ENCODE results near the gene TBCCD1. TPM values are rescaled to one million over a fixed set of nuclear protein-coding genes. Genes with fewer than 3 reads are reported as not detected.
"Not testable (repeated sequence)": the region's sequence is repeated elsewhere in the genome, so short reads cannot be mapped to it uniquely, and the experiment has no call there.

The TBCCD1 gene
- polyA plus RNA-seq, 4 donors = 3.2 to 15.6 (median 5.3) TPM

DNA sequence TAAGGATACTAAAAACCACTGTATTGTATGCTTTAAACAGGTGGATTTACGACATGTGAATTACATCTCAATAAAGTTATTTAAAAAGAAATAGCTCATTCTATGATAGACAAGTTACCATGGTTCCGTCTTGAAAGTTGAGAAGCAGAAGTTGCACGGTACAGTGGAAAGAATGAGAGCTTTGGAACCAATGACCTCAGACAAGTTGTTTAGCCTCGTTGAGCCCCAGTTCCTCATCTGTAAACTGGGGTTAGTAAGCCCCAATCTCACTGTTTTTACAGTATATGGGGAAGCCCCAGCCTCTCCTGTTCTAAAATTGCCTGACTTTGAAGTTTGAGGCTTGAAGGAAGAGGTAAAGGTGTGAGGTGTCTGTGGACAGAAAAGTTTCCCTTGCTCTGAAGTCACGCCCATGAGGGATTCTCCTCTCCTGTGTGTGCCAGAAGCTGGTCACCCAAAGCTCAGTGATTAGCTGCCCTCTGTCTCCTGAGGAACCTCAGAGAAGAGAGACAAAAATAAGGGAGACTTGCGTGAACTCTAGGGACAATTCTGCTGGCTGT lies 32.9 kb downstream of the TBCCD1 start:
- WGBS, 3 donors = 67 to 78% (median 72%) methylated on average over 6 of the region's 6 CpGs
- H3K9me3 ChIP-seq (ENCODE audit: control insufficient read depth in 2 of 2, insufficient read depth in 1 of 2, low read depth in 1 of 2, low read length in 1 of 2) = no peaks in the 10 kb centered on the region
- DNase-seq (no peak), FAIRE-seq (no peak)
- no peak overlapping the region for H3K27ac ChIP-seq (ENCODE audit: low read depth in 1 of 3, low read length in 2 of 3)
- H3K27me3 ChIP-seq (ENCODE audit: control insufficient read depth in 3 of 3, insufficient read depth in 3 of 3, low read length in 3 of 3) = no peaks in the 10 kb centered on the region
- no peak overlapping the region for H3K4me3 ChIP-seq (ENCODE audit: low read depth in 1 of 3, low read length in 3 of 3)
- no peaks in the 10 kb centered on the region for H3K4me1 ChIP-seq (ENCODE audit: control insufficient read depth in 3 of 3, insufficient read depth in 2 of 3, low read depth in 1 of 3, low read length in 2 of 3)
- H3K36me3 ChIP-seq (ENCODE audit: control insufficient read depth in 3 of 3, insufficient read depth in 2 of 3, low read depth in 1 of 3, low read length in 3 of 3) = no peaks in the 10 kb centered on the region

DNA sequence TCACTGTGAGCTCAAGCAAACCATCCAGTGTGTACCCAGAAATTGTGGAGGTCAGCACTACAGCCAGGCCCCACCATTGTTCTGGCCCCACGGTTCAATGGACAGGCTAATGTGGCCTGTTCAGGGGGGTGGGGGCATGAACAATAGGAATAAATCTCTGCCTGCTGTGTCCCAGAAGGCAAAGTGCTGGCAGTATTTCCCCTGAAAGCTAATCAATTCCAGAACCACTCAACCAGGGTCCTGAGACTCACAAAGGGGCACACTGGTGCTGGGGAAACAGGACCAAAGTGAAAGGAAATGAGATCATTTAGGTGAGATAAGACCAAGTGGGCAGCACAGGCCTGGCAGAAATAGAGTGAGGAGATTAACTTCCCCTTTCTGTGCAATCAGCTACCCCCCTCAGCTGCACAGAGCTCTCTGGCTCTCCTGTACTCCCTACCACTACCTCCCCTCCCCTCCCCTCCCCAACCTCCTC lies 34.5 kb downstream of the TBCCD1 start:
- H3K27me3 ChIP-seq (ENCODE audit: control insufficient read depth in 3 of 3, insufficient read depth in 3 of 3, low read length in 3 of 3) = no peaks in the 10 kb centered on the region
- 46 to 80% (median 77%) methylated on average over 1 of the region's 1 CpG for WGBS, 3 donors
- DNase-seq (no peak), FAIRE-seq (no peak)
- no peak overlapping the region for H3K27ac ChIP-seq (ENCODE audit: low read depth in 1 of 3, low read length in 2 of 3)
- no peaks in the 10 kb centered on the region for H3K9me3 ChIP-seq (ENCODE audit: control insufficient read depth in 2 of 2, insufficient read depth in 1 of 2, low read depth in 1 of 2, low read length in 1 of 2)
- no peaks in the 10 kb centered on the region for H3K36me3 ChIP-seq (ENCODE audit: control insufficient read depth in 3 of 3, insufficient read depth in 2 of 3, low read depth in 1 of 3, low read length in 3 of 3)
- no peak overlapping the region for H3K4me3 ChIP-seq (ENCODE audit: low read depth in 1 of 3, low read length in 3 of 3)
- H3K4me1 ChIP-seq (ENCODE audit: control insufficient read depth in 3 of 3, insufficient read depth in 2 of 3, low read depth in 1 of 3, low read length in 2 of 3) = no peaks in the 10 kb centered on the region

DNA sequence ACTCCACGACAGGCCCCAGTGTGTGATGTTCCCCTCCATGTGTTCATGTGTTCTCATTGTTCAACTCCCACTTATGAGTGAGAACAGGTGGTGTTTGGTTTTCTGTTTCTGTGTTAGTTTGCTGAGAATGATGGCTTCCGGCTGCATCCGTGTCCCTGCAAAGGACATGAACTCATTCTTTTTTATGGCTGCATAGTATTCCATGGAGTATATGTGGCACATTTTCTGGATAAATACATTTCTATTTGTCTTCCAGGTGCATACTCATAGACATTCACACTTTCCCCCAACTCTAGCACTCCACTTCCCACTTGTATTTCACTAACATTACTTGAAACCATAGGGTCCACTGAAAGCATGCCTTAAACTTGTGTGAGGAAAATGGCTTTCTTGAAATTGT lies 35.4 kb downstream of the TBCCD1 start:
- 95 to 97% (median 96%) methylated on average over 3 of the region's 3 CpGs for WGBS, 3 donors
- not testable (repeated sequence) for FAIRE-seq; H3K27me3 ChIP-seq (ENCODE audit: control insufficient read depth in 3 of 3, insufficient read depth in 3 of 3, low read length in 3 of 3); H3K27ac ChIP-seq (ENCODE audit: low read depth in 1 of 3, low read length in 2 of 3); DNase-seq; H3K4me1 ChIP-seq (ENCODE audit: control insufficient read depth in 3 of 3, insufficient read depth in 2 of 3, low read depth in 1 of 3, low read length in 2 of 3); H3K4me3 ChIP-seq (ENCODE audit: low read depth in 1 of 3, low read length in 3 of 3); H3K9me3 ChIP-seq (ENCODE audit: control insufficient read depth in 2 of 2, insufficient read depth in 1 of 2, low read depth in 1 of 2, low read length in 1 of 2); H3K36me3 ChIP-seq (ENCODE audit: control insufficient read depth in 3 of 3, insufficient read depth in 2 of 3, low read depth in 1 of 3, low read length in 3 of 3)

DNA sequence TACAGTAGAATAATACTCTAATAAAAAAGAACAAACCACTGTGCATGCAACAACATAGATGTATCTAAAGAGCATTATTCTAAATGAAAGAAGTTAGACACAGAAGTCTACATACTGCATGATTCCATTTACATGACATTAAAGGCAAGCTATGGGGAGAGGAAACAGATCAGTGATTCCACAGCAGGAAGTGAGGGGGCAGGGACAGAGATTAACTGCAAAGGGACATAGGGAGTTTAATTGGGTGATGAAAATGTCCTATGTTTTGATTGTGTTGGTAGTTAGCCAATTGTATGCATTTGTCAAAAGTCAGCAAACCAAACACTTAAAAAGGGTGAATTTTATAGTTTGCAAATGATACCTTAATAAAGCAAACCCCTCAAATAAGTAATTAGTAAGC lies 36.7 kb downstream of the TBCCD1 start:
- Histone ChIP-seq H3K4me3 (ENCODE audit: low read depth in 1 of 3, low read length in 3 of 3) (no peak overlapping the region), H3K27ac (ENCODE audit: low read depth in 1 of 3, low read length in 2 of 3) (no peak overlapping the region)
- FAIRE-seq = no peak

DNA sequence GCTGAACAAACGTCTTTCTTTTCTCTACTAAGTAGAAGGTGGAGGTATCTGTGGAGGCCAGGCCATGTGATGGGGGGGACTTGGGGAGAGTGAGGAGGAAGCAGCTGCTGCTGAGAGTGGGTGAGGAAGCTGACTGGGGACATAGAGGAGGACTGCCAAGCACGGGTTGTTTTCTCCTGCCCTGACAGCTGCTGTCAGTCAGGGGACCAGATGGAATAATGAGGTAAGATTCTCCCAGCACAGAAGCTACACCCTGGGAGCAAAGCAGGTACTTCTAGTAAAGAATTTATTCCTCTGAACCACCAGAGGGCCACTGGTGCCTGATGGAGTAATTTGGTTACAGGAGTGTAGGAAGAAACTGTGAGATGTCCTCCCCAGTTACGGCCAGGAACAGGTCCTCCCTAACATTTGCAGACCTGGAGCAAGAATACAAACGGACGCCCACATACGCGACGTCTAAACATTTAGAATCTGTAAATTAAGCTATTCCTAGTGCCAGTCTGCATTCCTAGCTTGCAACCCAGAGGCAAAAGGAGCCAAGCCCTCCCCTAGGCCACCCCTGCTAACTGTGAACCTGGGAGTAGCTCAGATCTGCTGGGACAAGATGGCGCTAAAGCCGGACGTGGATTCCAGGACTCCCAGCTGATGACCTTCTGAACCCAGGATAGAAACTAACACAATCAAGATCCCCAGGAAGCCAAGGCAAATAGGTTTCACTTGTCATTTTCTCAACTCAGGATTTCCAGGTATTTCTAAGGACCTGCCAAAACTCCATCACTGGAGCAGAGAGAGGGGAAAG lies 37.7 kb downstream of the TBCCD1 start:
- Histone ChIP-seq H3K27ac (ENCODE audit: low read depth in 1 of 3, low read length in 2 of 3) (no peak overlapping the region), H3K4me3 (ENCODE audit: low read depth in 1 of 3, low read length in 3 of 3) (no peak overlapping the region), H3K9me3 (ENCODE audit: control insufficient read depth in 2 of 2, insufficient read depth in 1 of 2, low read depth in 1 of 2, low read length in 1 of 2) (no peaks in the 10 kb centered on the region), H3K4me1 (ENCODE audit: control insufficient read depth in 3 of 3, insufficient read depth in 2 of 3, low read depth in 1 of 3, low read length in 2 of 3) (no peaks in the 10 kb centered on the region), H3K36me3 (ENCODE audit: control insufficient read depth in 3 of 3, insufficient read depth in 2 of 3, low read depth in 1 of 3, low read length in 3 of 3) (no peaks in the 10 kb centered on the region), H3K27me3 (ENCODE audit: control insufficient read depth in 3 of 3, insufficient read depth in 3 of 3, low read length in 3 of 3) (no peaks in the 10 kb centered on the region)
- no peak for FAIRE-seq
- DNase-seq = no peak
- 75 to 86% (median 79%) methylated on average over 11 of the region's 11 CpGs for WGBS, 3 donors

More for the DNA sequence above, 36.7 kb downstream of the TBCCD1 start:
- Histone ChIP-seq H3K27me3 (ENCODE audit: control insufficient read depth in 3 of 3, insufficient read depth in 3 of 3, low read length in 3 of 3) (no peaks in the 10 kb centered on the region), H3K4me1 (ENCODE audit: control insufficient read depth in 3 of 3, insufficient read depth in 2 of 3, low read depth in 1 of 3, low read length in 2 of 3) (no peaks in the 10 kb centered on the region), H3K9me3 (ENCODE audit: control insufficient read depth in 2 of 2, insufficient read depth in 1 of 2, low read depth in 1 of 2, low read length in 1 of 2) (no peaks in the 10 kb centered on the region), H3K36me3 (ENCODE audit: control insufficient read depth in 3 of 3, insufficient read depth in 2 of 3, low read depth in 1 of 3, low read length in 3 of 3) (no peaks in the 10 kb centered on the region)
- no peak for DNase-seq

DNA sequence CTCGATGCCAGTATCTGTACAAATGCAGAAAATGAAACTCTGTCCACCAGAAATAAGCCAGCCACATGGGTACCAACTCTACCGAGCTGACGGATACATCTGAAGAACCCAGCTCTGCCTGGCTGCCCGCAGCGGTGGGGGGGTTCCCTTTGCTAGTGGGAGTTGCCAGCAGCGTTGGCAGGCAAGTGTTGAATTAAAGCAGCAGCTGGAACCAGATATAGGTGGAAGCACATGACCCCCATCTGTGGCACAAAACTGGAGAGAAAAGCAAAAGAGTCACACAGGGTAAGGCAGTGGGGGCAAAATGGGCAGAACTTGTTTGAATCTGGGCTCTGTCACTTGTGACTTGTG lies 40.9 kb downstream of the TBCCD1 start:
- Histone ChIP-seq H3K4me3 (ENCODE audit: low read depth in 1 of 3, low read length in 3 of 3) (no peak overlapping the region), H3K9me3 (ENCODE audit: control insufficient read depth in 2 of 2, insufficient read depth in 1 of 2, low read depth in 1 of 2, low read length in 1 of 2) (no peaks in the 10 kb centered on the region), H3K4me1 (ENCODE audit: control insufficient read depth in 3 of 3, insufficient read depth in 2 of 3, low read depth in 1 of 3, low read length in 2 of 3) (no peaks in the 10 kb centered on the region), H3K27me3 (ENCODE audit: control insufficient read depth in 3 of 3, insufficient read depth in 3 of 3, low read length in 3 of 3) (no peaks in the 10 kb centered on the region), H3K36me3 (ENCODE audit: control insufficient read depth in 3 of 3, insufficient read depth in 2 of 3, low read depth in 1 of 3, low read length in 3 of 3) (no peaks in the 10 kb centered on the region), H3K27ac (ENCODE audit: low read depth in 1 of 3, low read length in 2 of 3) (no peak overlapping the region)
- no peak for FAIRE-seq
- no peak for DNase-seq
- WGBS, 3 donors = 69 to 91% (median 87%) methylated on average over 6 of the region's 6 CpGs

DNA sequence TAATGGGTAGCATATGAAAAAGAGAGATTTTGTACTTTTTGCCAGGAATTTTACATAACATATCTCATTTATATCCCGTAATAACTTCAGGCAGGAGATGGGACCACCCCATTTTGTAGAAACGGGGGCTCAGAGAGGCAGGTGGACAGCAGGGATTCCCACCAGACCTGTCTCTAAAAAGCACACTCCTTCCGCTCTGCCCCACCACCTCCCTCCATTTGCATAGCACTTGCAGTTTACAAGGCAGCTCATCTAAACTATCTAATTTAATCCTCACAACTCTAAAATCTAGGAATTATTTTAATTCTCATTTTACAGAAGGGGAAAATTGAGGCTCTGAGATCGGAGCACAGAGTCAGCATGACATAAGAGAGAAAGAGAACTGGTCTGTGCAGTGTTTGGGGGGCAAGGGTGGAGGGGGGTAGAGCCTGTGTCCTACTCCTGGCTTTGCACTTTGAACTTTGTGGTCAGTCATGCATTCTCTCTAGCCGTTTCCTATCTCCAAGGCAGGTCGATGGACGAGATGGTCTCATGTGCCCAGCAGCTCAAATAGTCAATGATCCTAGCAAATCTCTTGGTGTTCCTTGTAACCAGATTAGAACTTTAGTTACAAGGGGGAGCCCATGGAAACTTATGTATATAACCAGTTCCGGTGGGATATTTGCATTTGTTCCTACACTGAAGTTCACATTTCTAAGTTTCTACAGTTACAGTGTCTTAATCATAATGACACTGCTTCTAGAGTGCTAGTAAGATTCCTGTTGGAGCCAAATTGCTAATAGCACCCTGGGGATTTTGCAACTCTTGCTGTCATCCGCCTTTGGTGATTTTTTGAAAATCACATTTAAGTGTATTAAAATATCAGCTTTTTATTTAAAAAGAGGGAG lies 41.5 kb downstream of the TBCCD1 start:
- Histone ChIP-seq H3K36me3 (ENCODE audit: control insufficient read depth in 3 of 3, insufficient read depth in 2 of 3, low read depth in 1 of 3, low read length in 3 of 3) (no peaks in the 10 kb centered on the region), H3K9me3 (ENCODE audit: control insufficient read depth in 2 of 2, insufficient read depth in 1 of 2, low read depth in 1 of 2, low read length in 1 of 2) (no peaks in the 10 kb centered on the region), H3K27me3 (ENCODE audit: control insufficient read depth in 3 of 3, insufficient read depth in 3 of 3, low read length in 3 of 3) (no peaks in the 10 kb centered on the region), H3K4me3 (ENCODE audit: low read depth in 1 of 3, low read length in 3 of 3) (no peak overlapping the region), H3K4me1 (ENCODE audit: control insufficient read depth in 3 of 3, insufficient read depth in 2 of 3, low read depth in 1 of 3, low read length in 2 of 3) (no peaks in the 10 kb centered on the region), H3K27ac (ENCODE audit: low read depth in 1 of 3, low read length in 2 of 3) (no peak overlapping the region)
- FAIRE-seq (no peak), DNase-seq (no peak)
- 72 to 77% (median 75%) methylated on average over 9 of the region's 9 CpGs for WGBS, 3 donors

DNA sequence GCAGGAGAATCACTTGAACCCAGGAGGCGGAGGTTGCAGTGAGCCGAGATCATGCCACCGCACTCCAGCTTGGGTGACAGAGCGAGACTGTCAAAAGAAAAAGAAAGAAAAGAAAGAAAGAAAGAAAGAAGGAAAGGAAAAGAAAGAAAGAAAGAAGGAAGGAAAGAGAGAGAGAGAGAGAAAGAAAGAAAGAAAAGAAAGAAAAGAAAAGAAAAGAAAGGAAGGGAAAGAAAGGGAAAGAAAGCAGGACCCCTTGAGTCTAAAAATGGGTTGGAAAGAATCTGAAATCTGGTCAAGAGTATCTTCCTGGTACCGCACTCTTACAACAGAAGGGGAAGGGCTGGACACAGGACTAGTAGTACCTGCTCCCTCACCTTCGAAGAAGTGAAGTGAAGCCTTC lies 42.5 kb downstream of the TBCCD1 start:
- no peaks in the 10 kb centered on the region for H3K27me3 ChIP-seq (ENCODE audit: control insufficient read depth in 3 of 3, insufficient read depth in 3 of 3, low read length in 3 of 3)
- FAIRE-seq (no peak), DNase-seq (no peak)
- no peaks in the 10 kb centered on the region for H3K9me3 ChIP-seq (ENCODE audit: control insufficient read depth in 2 of 2, insufficient read depth in 1 of 2, low read depth in 1 of 2, low read length in 1 of 2)
- H3K4me1 ChIP-seq (ENCODE audit: control insufficient read depth in 3 of 3, insufficient read depth in 2 of 3, low read depth in 1 of 3, low read length in 2 of 3) = no peaks in the 10 kb centered on the region
- no peak overlapping the region for H3K4me3 ChIP-seq (ENCODE audit: low read depth in 1 of 3, low read length in 3 of 3)
- no peak overlapping the region for H3K27ac ChIP-seq (ENCODE audit: low read depth in 1 of 3, low read length in 2 of 3)
- WGBS, 3 donors = 91 to 97% (median 95%) methylated on average over 6 of the region's 6 CpGs
- no peaks in the 10 kb centered on the region for H3K36me3 ChIP-seq (ENCODE audit: control insufficient read depth in 3 of 3, insufficient read depth in 2 of 3, low read depth in 1 of 3, low read length in 3 of 3)
